Mucosa of gallbladder (tissue), 1 donor: ENCODE data around the gene AKIP1. TPM values are rescaled to one million over a fixed set of nuclear protein-coding genes. Genes with fewer than 3 reads are reported as not detected.
"Not testable (repeated sequence)": the region's sequence is repeated elsewhere in the genome, so short reads cannot be mapped to it uniquely, and the experiment has no call there.

Experiments
- DNase-seq: peaks from one replicate; pipeline ENCODE4 v3.0.0-alpha.2; 2020; ENCODE audit warnings: low spot score
- total RNA-seq: library from RNA; stranded (reverse); gene quantifications from one replicate; pipeline ENCODE4 v1.2.1, GENCODE V29; 2021
- donor health status: DM: no; HTN: no; CAD: no.

The AKIP1 gene
- 29.8 TPM for total RNA-seq

GRCh38 chr11:8911029-8911823 lies at the start of gene AKIP1:
Gene AKIP1, plus strand, starts transcription at chr11:8911189. Its CDS starts 261 bp downstream, at chr11:8911450.
- peak; percentile 94 for DNase-seq

GRCh38 chr11:8863838-8864237 lies 47.2 kb upstream of the AKIP1 start:
- no peak for DNase-seq

- DNase-seq, result no peak
Observed at GRCh38 chr11:8865304-8865703, 45.7 kb upstream of the AKIP1 start.

- no peak for DNase-seq
Observed at GRCh38 chr11:8867035-8867434, 44.0 kb upstream of the AKIP1 start.

- no peak for DNase-seq
Observed at GRCh38 chr11:8867931-8868631, 42.9 kb upstream of the AKIP1 start.

GRCh38 chr11:8870411-8871170 lies 40.4 kb upstream of the AKIP1 start:
- peak; percentile 67 for DNase-seq

GRCh38 chr11:8871171-8871775 lies 39.7 kb upstream of the AKIP1 start:
- DNase-seq, result peak; percentile 63

- no peak for DNase-seq
Observed at GRCh38 chr11:8871962-8872361, 39.0 kb upstream of the AKIP1 start.

GRCh38 chr11:8873741-8874405 lies 37.1 kb upstream of the AKIP1 start:
- DNase-seq, result no peak

GRCh38 chr11:8878771-8879170 lies 32.2 kb upstream of the AKIP1 start:
- no peak for DNase-seq

- DNase-seq, result not testable (repeated sequence)
Observed at GRCh38 chr11:8881585-8881984, 29.4 kb upstream of the AKIP1 start.

- no peak for DNase-seq
Observed at GRCh38 chr11:8886322-8886721, 24.7 kb upstream of the AKIP1 start.

GRCh38 chr11:8891185-8891584 lies 19.8 kb upstream of the AKIP1 start:
- DNase-seq, result not testable (repeated sequence)

- no peak for DNase-seq
Observed at GRCh38 chr11:8899119-8899753, 11.8 kb upstream of the AKIP1 start.

GRCh38 chr11:8905528-8906165 lies 5.3 kb upstream of the AKIP1 start:
- no peak for DNase-seq

GRCh38 chr11:8907116-8907515 lies 3.9 kb upstream of the AKIP1 start:
- DNase-seq, result no peak

- DNase-seq, result no peak
Observed at GRCh38 chr11:8908099-8908498, 2.9 kb upstream of the AKIP1 start.

- no peak for DNase-seq
Observed at GRCh38 chr11:8910649-8911026, 351 bp upstream of the AKIP1 start.

- peak; percentile 22 for DNase-seq
Observed at GRCh38 chr11:8913961-8914660, 3.1 kb downstream of the AKIP1 start.

- DNase-seq, result no peak
Observed at GRCh38 chr11:8914661-8915018, 3.7 kb downstream of the AKIP1 start.
